Testis (tissue), 3 donors: ENCODE results near the gene DIDO1. TPM values are rescaled to one million over a fixed set of nuclear protein-coding genes. Genes with fewer than 3 reads are reported as not detected.

Experiments
- DNase-seq: peaks from one replicate; pipeline ENCODE4 v3.0.0-alpha.2; 2019
- H3K27ac ChIP-seq, 2 donors: fragments of 200-600 bp; sonication (generic); one replicate each; pipeline ENCODE4 v1.5.1; 2019
- H3K27me3 ChIP-seq: fragments of 200-600 bp; sonication (generic); one replicate; pipeline ENCODE4 v1.5.1; 2019
- H3K36me3 ChIP-seq: fragments of 200-600 bp; sonication (generic); one replicate; pipeline ENCODE4 v1.5.1; 2017; ENCODE audit warnings: low read depth; ENCODE audit errors: missing control alignments
- H3K4me1 ChIP-seq: fragments of 200-600 bp; sonication (generic); one replicate; pipeline ENCODE4 v1.5.1; 2019
- H3K4me3 ChIP-seq, 2 donors: fragments of 200-600 bp; sonication (generic); one replicate each; pipeline ENCODE4 v1.5.1; 2017 to 2019
- H3K9me3 ChIP-seq: fragments of 200-600 bp; sonication (generic); one replicate; pipeline ENCODE4 v1.5.1; 2017
- POLR2A ChIP-seq: fragments of 450-650 bp; IDR thresholded peaks from one replicate; pipeline ENCODE4 v1.6.1; 2017; ENCODE audit warnings: antibody characterized with exemption, mild to moderate bottlenecking, moderate library complexity
- WGBS, 2 donors: methylation state at CpG; one replicate each; pipeline ENCODE4 v1.1.5; 2018; 5-methylcytosine and 5-hydroxymethylcytosine counted together
- intact Hi-C: fragments of 100-400 bp; cut with DNase I; formaldehyde crosslinking; loops from one replicate; pipeline ENCODE4 v1.15.1; 2023; ENCODE audit warnings: low total_unique reads
- polyA plus RNA-seq: library from polyadenylated mRNA; stranded (reverse); fragments of 350-450 nt; fragmentation: Illumina TruSeq; extraction: RNeasy Lipid Tissue Mini Kit (QIAGEN cat#74804); gene quantifications from one replicate; pipeline ENCODE4 v1.2.3, GENCODE V29; 2014; ENCODE audit warnings: low read depth, low replicate concordance; ENCODE audit not compliant: insufficient read depth
- total RNA-seq, 2 donors: library from RNA; depleted of rRNA; stranded (reverse); fragments of >200 nt; gene quantifications; one replicate each; pipeline ENCODE4 v1.2.3, GENCODE V29; 2016
- TF ChIP-seq, protein P1 (sequence below), 3 experiments: fragments of 450-650 bp in 2 of 3; fragments of 200-600 bp in 1 of 3; sonication (generic) in 1 of 3; IDR thresholded peaks; one replicate each; pipeline ENCODE4 v1.5.1; 2016 to 2019; ENCODE audit warnings: antibody characterized with exemption in 3 of 3, mild to moderate bottlenecking in 2 of 3, moderate library complexity in 1 of 3

Gene DIDO1
- total and polyA plus RNA-seq, 3 donors from 2014 or later = 50.5 to 99.7 (median 98.6) TPM

GRCh38 chr20:62965363-62965771, 39.1 kb upstream of the DIDO1 start:
- Histone ChIP-seq H3K9me3 (no peaks in the 10 kb centered on the region), H3K4me1 (peaks cover 6% of the 10 kb centered on the region), H3K36me3 (no peaks in the 10 kb centered on the region), H3K27ac (no peak overlapping the region), H3K4me3 (no peak overlapping the region), H3K27me3 (no peaks in the 10 kb centered on the region)
- no peak for DNase-seq
- no peak for TF ChIP-seq POLR2A
- TF ChIP-seq, protein P1, sequence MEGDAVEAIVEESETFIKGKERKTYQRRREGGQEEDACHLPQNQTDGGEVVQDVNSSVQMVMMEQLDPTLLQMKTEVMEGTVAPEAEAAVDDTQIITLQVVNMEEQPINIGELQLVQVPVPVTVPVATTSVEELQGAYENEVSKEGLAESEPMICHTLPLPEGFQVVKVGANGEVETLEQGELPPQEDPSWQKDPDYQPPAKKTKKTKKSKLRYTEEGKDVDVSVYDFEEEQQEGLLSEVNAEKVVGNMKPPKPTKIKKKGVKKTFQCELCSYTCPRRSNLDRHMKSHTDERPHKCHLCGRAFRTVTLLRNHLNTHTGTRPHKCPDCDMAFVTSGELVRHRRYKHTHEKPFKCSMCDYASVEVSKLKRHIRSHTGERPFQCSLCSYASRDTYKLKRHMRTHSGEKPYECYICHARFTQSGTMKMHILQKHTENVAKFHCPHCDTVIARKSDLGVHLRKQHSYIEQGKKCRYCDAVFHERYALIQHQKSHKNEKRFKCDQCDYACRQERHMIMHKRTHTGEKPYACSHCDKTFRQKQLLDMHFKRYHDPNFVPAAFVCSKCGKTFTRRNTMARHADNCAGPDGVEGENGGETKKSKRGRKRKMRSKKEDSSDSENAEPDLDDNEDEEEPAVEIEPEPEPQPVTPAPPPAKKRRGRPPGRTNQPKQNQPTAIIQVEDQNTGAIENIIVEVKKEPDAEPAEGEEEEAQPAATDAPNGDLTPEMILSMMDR (IDR thresholded peaks at IDR 0.05) = no peak
- intact Hi-C loops = no loop called here
- 85 to 93% methylated on average over 5 to 19 of the region's 19 CpGs for WGBS, 2 donors

DNA sequence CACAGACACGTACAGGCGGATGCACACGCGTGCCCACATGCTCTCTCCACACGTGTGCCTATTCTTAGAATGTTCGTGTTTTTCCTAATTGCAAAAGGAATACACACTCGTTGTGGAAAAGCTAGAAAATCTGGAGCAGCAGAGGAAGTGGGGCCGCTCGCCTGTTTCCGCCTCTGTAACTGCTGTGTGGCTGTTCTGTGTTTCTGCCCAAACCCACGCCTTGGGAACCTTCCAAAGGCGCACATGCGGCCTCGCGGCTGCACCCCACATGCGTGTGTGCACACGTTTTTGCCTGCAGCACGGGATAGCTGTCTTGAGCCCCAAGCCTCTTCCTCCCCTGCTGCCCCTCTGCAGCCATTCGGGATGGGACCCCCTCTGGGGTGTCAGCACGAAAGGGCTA, 38.4 kb upstream of the DIDO1 start:
- TF ChIP-seq, protein P1 (IDR thresholded peaks at IDR 0.05) = no peak
- H3K4me3 ChIP-seq = no peak overlapping the region
- 89 to 93% methylated on average over 17 to 20 of the region's 20 CpGs for WGBS, 2 donors
- intact Hi-C loops = no loop called here
- H3K27ac ChIP-seq = no peak overlapping the region
- DNase-seq = no peak
- no peaks in the 10 kb centered on the region for H3K9me3 ChIP-seq
- H3K27me3 ChIP-seq = no peaks in the 10 kb centered on the region
- H3K36me3 ChIP-seq = no peaks in the 10 kb centered on the region
- peaks cover 6% of the 10 kb centered on the region for H3K4me1 ChIP-seq

DNA sequence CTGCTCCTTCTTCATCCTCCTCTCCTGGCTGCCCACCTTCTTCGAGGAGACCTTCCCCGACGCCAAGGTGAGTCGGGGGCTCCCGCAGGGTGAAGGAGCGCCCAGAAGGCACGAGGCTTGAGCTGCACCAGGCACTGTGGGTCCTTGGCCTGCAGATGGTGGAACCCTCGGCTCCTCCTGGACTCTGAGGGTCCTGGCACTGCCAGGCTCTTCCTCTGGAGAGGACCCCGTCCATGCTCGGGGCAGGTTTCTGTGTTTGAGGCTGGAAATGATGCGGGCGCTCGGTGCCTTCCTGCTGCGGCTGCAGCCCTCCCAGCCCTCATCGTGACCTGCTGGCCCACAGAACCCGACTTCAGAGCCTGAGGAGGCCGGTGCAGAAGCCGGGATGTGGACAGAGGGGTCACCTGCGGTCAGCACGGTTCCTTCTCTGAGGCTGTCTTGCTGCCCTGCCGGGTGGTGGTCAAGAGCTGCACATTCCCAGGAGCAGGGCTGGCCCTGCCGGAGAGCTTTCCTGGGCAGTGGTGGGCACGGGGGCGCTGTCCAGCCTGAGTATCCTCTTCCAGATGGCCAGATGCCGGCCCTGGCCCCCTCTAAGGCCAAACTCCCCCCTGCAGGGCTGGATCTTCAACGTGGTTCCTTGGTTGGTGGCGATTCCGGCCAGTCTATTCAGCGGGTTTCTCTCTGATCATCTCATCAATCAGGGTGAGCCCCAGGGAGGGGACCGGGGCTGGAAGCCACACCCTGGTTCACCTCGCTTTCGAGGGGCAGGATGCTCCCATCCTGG, 37.5 kb upstream of the DIDO1 start:
- Histone ChIP-seq H3K9me3 (no peaks in the 10 kb centered on the region), H3K36me3 (no peaks in the 10 kb centered on the region), H3K4me3 (no peak overlapping the region), H3K4me1 (peaks cover 1% of the 10 kb centered on the region), H3K27me3 (no peaks in the 10 kb centered on the region), H3K27ac (no peak overlapping the region)
- TF ChIP-seq, protein P1 (IDR thresholded peaks at IDR 0.05) = no peak
- no peak for TF ChIP-seq POLR2A
- WGBS, 2 donors = 84 to 92% methylated on average over 15 to 32 of the region's 32 CpGs
- no peak for DNase-seq
- intact Hi-C loops = no loop called here

DNA sequence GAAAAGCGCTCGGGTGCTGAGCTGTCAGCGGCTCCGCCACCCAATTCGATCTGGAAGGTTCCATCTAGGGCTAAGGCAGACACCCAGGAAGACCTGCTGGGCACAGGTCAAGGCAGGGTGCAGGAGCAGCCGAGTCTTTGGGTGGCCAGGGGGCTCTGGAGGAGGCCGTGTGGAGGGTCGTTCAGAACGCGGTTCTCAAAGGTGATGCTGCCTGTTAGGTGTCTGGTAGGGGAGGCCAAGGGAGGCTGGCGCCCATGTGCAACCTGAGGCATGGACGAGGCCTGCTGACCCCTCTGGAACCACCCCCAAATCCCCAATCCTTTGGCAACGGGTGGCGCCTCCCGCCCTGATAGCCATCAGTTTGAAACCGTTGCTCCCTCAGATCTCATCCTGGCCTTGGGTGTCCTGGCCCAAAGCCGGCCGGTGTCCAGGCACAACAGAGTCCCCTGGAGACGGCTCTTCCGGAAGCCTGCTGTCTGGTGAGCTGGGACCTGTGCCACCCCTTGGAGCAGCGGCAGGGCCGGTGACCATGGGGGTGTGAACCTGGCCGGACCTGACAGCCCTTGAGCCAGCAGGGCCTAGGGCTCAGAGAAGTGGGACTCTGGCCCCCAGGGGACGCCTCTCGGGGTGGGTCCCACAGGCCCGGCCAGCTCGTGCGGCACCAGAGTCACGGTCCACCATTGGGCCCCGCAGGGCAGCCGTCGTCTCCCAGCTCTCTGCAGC, 36.7 kb upstream of the DIDO1 start:
- WGBS, 2 donors = 88 to 90% methylated on average over 9 to 32 of the region's 32 CpGs
- no peaks in the 10 kb centered on the region for H3K36me3 ChIP-seq
- intact Hi-C loops = no loop called here

More for the DNA sequence above, 36.7 kb upstream of the DIDO1 start:
- no peak overlapping the region for H3K27ac ChIP-seq
- no peaks in the 10 kb centered on the region for H3K27me3 ChIP-seq
- no peaks in the 10 kb centered on the region for H3K9me3 ChIP-seq
- no peaks in the 10 kb centered on the region for H3K4me1 ChIP-seq
- TF ChIP-seq, protein P1 (IDR thresholded peaks at IDR 0.05) = no peak
- TF ChIP-seq POLR2A = no peak
- no peak for DNase-seq
- H3K4me3 ChIP-seq = no peak overlapping the region
